Keratinocyte (primary cell): ENCODE measurements around the gene TTN. TPM values are rescaled to one million over a fixed set of nuclear protein-coding genes. Genes with fewer than 3 reads are reported as not detected.

ENCODE experiments used
- DNase-seq: peaks from one replicate; pipeline ENCODE4 v3.0.0-alpha.2; 2011; ENCODE audit warnings: low read depth, missing footprints, low spot score
- FAIRE-seq: peaks from 2 replicates; lab custom pipeline; 2011; peaks lifted over from hg19 to GRCh38; lab: Jason Lieb, UNC
- H2AFZ ChIP-seq: 2 replicates; pipeline ENCODE4 v1.6.0; 2012; ENCODE audit warnings: low read length, control low read depth, inconsistent platforms; ENCODE audit not compliant: control insufficient read depth
- H3K27ac ChIP-seq: 2 replicates; pipeline ENCODE4 v1.5.1; 2011; ENCODE audit warnings: low read length; ENCODE audit not compliant: control insufficient read depth, insufficient read depth
- H3K27me3 ChIP-seq: 3 replicates; pipeline ENCODE4 v1.6.0; 2011; ENCODE audit warnings: low read length; ENCODE audit not compliant: control insufficient read depth, insufficient read depth; ENCODE audit errors: extremely low read depth
- H3K36me3 ChIP-seq, 2 experiments: 2 replicates in 1 of 2; 3 replicates in 1 of 2; pipeline ENCODE4 v1.5.1; 2011; ENCODE audit warnings: low read length in 2 of 2, mild to moderate bottlenecking in 1 of 2; ENCODE audit not compliant: control insufficient read depth in 2 of 2, insufficient read depth in 2 of 2; ENCODE audit errors: extremely low read depth in 1 of 2
- H3K4me1 ChIP-seq: 3 replicates; pipeline ENCODE4 v1.5.1; 2011; ENCODE audit warnings: low read length; ENCODE audit not compliant: control insufficient read depth, insufficient read depth; ENCODE audit errors: extremely low read depth
- H3K4me2 ChIP-seq: 3 replicates; pipeline ENCODE4 v1.6.0; 2011; ENCODE audit warnings: low read depth, low read length; ENCODE audit not compliant: control insufficient read depth, insufficient read depth; ENCODE audit errors: extremely low read depth
- H3K4me3 ChIP-seq, 3 experiments: fragments of 200-600 bp in 1 of 3; sonication (generic) in 1 of 3; 2 replicates in 2 of 3; 3 replicates in 1 of 3; pipeline ENCODE4 v1.5.1; 2011 to 2016; ENCODE audit warnings: low read length in 3 of 3, mild to moderate bottlenecking in 3 of 3, control low read depth in 2 of 3, inconsistent platforms in 1 of 3, low read depth in 1 of 3, mixed read lengths in 1 of 3, mixed run types in 1 of 3, moderate library complexity in 1 of 3; ENCODE audit not compliant: control insufficient read depth in 2 of 3, insufficient read depth in 2 of 3; ENCODE audit errors: extremely low read depth in 1 of 3
- H3K79me2 ChIP-seq: 2 replicates; pipeline ENCODE4 v1.6.0; 2012; ENCODE audit warnings: low read length; ENCODE audit not compliant: control insufficient read depth, insufficient read depth
- H3K9ac ChIP-seq: 3 replicates; pipeline ENCODE4 v1.6.0; 2011; ENCODE audit warnings: low read length; ENCODE audit not compliant: control insufficient read depth, insufficient read depth; ENCODE audit errors: extremely low read depth
- H3K9me1 ChIP-seq: 3 replicates; pipeline ENCODE4 v1.6.0; 2011; ENCODE audit warnings: low read length; ENCODE audit not compliant: control insufficient read depth, insufficient read depth; ENCODE audit errors: extremely low read depth
- H3K9me3 ChIP-seq: 2 replicates; pipeline ENCODE4 v1.5.1; 2012; ENCODE audit warnings: low read depth, low read length; ENCODE audit not compliant: control insufficient read depth
- H4K20me1 ChIP-seq: 3 replicates; pipeline ENCODE4 v1.6.0; 2011; ENCODE audit warnings: low read length; ENCODE audit not compliant: control insufficient read depth, insufficient read depth; ENCODE audit errors: extremely low read depth
- EZH2 ChIP-seq: IDR thresholded peaks from one replicate; pipeline ENCODE4 v1.6.1; 2012; ENCODE audit warnings: inconsistent platforms, mild to moderate bottlenecking, low read length, moderate library complexity
- dilution Hi-C: fragments of 300-500 bp; cut with MboI; formaldehyde crosslinking; loops from one replicate; pipeline ENCODE4 v1.7.0; 2020; ENCODE audit warnings: low sequenced_read_pairs; ENCODE audit not compliant: extremely low pct_ligation_motif_present
- polyA plus RNA-seq, 5 experiments: library from polyadenylated mRNA; depleted of rRNA in 3 of 5; stranded (reverse) in 3 of 5; stranded (forward) in 1 of 5; unstranded in 1 of 5; fragments of >200 nt; gene quantifications; 1 replicate in 1 of 5; 2 replicates in 3 of 5; 3 replicates in 1 of 5; pipeline versions ENCODE4 v1.2.1 to v1.2.3, GENCODE V29; 2011 to 2012; ENCODE audit warnings: missing spikeins in 2 of 5, low read depth in 1 of 5, low replicate concordance in 1 of 5
- TF ChIP-seq, protein P1 (sequence below), 3 experiments: IDR thresholded peaks in 1 of 3; conservative IDR thresholded peaks in 1 of 3; optimal IDR thresholded peaks in 1 of 3; 2 replicates in 2 of 3; 3 replicates in 1 of 3; pipeline versions ENCODE3 to v1.5.1; 2011; ENCODE audit warnings: low read length in 3 of 3, mild to moderate bottlenecking in 3 of 3, moderate library complexity in 2 of 3, control low read depth in 1 of 3, inconsistent platforms in 1 of 3; ENCODE audit not compliant: insufficient read depth in 2 of 3; ENCODE audit errors: extremely low read depth in 1 of 3

TTN gene
- polyA plus RNA-seq, 1 donor (not counting 4 experiments of a cell fraction or from before 2014, with no cell fraction given) = 0.01 TPM

DNA sequence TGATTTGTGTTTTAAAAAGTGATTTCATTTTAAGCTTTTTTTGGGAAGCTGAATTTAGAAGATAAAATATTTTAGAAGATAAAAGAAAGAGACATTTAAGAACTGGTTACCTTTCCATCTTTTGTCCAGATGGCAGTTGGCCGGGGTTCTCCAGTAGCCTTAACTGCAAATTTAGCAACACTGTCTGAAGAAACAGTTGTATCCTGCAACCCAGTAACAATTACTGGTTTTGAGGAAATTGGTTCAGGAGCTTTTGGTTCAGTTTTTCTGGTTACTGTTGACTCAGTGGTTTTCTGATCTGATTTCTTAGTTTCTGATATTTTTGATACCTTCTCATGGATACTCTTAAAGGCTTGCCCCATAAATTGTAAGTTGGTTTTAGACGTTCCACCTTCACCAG lies 277.1 kb downstream of the TTN start:
- H3K4me2 ChIP-seq = no peak overlapping the region
- no peaks in the 10 kb centered on the region for H3K4me1 ChIP-seq
- no peak overlapping the region for H3K9ac ChIP-seq
- H3K36me3 ChIP-seq = peaks cover 6 to 11% of the 10 kb centered on the region in 2 experiments
- DNase-seq = no peak
- H3K4me3 ChIP-seq = no peak overlapping the region
- H3K9me3 ChIP-seq = no peaks in the 10 kb centered on the region
- no peaks in the 10 kb centered on the region for H3K27me3 ChIP-seq
- H4K20me1 ChIP-seq = no peaks in the 10 kb centered on the region
- FAIRE-seq = no peak
- no peak overlapping the region for H3K27ac ChIP-seq
- dilution Hi-C loops = no loop called here
- peaks cover 35% of the 10 kb centered on the region for H3K79me2 ChIP-seq
- H3K9me1 ChIP-seq = no peaks in the 10 kb centered on the region
- no peak overlapping the region for H2AFZ ChIP-seq
- TF ChIP-seq, protein P1, sequence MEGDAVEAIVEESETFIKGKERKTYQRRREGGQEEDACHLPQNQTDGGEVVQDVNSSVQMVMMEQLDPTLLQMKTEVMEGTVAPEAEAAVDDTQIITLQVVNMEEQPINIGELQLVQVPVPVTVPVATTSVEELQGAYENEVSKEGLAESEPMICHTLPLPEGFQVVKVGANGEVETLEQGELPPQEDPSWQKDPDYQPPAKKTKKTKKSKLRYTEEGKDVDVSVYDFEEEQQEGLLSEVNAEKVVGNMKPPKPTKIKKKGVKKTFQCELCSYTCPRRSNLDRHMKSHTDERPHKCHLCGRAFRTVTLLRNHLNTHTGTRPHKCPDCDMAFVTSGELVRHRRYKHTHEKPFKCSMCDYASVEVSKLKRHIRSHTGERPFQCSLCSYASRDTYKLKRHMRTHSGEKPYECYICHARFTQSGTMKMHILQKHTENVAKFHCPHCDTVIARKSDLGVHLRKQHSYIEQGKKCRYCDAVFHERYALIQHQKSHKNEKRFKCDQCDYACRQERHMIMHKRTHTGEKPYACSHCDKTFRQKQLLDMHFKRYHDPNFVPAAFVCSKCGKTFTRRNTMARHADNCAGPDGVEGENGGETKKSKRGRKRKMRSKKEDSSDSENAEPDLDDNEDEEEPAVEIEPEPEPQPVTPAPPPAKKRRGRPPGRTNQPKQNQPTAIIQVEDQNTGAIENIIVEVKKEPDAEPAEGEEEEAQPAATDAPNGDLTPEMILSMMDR (optimal IDR thresholded peaks at IDR 0.05 in 1 of 3, IDR thresholded peaks at IDR 0.05 in 1 of 3, conservative IDR thresholded peaks at IDR 0.05 in 1 of 3; ENCODE audit: extremely low read depth in 1 of 3, insufficient read depth in 2 of 3, low read length in 3 of 3) = no peak

DNA sequence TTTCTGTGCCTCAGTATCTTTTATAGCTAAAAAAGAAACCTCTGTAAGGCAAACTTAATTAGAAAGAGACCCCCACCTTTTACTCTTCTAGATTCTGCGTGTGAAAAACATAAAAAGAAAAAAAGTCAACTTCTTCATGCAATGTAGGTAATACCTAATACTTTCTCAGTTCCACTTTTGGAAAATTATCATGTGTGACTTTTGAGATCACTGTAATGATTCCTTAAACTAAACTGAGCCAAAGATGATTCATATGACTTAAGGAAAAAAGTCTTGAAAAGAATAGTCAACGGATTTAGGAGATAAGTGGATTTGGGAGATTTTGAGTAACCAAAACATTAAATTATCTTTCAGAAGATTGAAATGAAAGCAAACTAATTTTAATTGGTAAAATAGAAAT lies 278.0 kb downstream of the TTN start:
- TF ChIP-seq, protein P1 (optimal IDR thresholded peaks at IDR 0.05 in 1 of 3, IDR thresholded peaks at IDR 0.05 in 1 of 3, conservative IDR thresholded peaks at IDR 0.05 in 1 of 3; ENCODE audit: extremely low read depth in 1 of 3, insufficient read depth in 2 of 3, low read length in 3 of 3) = no peak
- no peak for TF ChIP-seq EZH2
- no peak for FAIRE-seq
- Histone ChIP-seq H3K79me2 (peaks cover 38% of the 10 kb centered on the region), H4K20me1 (no peaks in the 10 kb centered on the region), H3K9me3 (no peaks in the 10 kb centered on the region), H3K9me1 (no peaks in the 10 kb centered on the region), H3K36me3 (peaks cover 6 to 11% of the 10 kb centered on the region in 2 experiments), H3K27me3 (no peaks in the 10 kb centered on the region), H2AFZ (no peak overlapping the region), H3K9ac (no peak overlapping the region), H3K4me1 (no peaks in the 10 kb centered on the region), H3K27ac (no peak overlapping the region), H3K4me3 (no peak overlapping the region), H3K4me2 (no peak overlapping the region)
- DNase-seq = no peak
- dilution Hi-C loops = no loop called here
